ENCODE measurements around the gene CARS2.
"Not testable (repeated sequence)": the region's sequence is repeated elsewhere in the genome, so short reads cannot be mapped to it uniquely, and the experiment has no call there.

Gene CARS2

GRCh38 chr13:110705826-110706569 lies at the start of gene CARS2:
Gene CARS2 (minus strand): TSS chr13:110706116. CDS start chr13:110706093, 23 bp downstream.
- peak; percentile 92 to 94 for DNase-seq

GRCh38 chr13:110748271-110748670 lies 42.4 kb upstream of the CARS2 start:
- no peak for DNase-seq

GRCh38 chr13:110746438-110746837 lies 40.5 kb upstream of the CARS2 start:
- no peak for DNase-seq

GRCh38 chr13:110743687-110744086 lies 37.8 kb upstream of the CARS2 start:
- no peak for DNase-seq

GRCh38 chr13:110737555-110737954 lies 31.6 kb upstream of the CARS2 start:
- no peak for DNase-seq

- no peak for DNase-seq
These were observed 28.6 kb upstream of the CARS2 start for GRCh38 chr13:110734561-110734960.

GRCh38 chr13:110731072-110731471 lies 25.2 kb upstream of the CARS2 start:
- no peak for DNase-seq

GRCh38 chr13:110726726-110727125 lies 20.8 kb upstream of the CARS2 start:
- peak; percentile 52 to 70 for DNase-seq

- DNase-seq, result not testable (repeated sequence)
These were observed 20.2 kb upstream of the CARS2 start for GRCh38 chr13:110726153-110726552.

- no peak for DNase-seq
These were observed 17.7 kb upstream of the CARS2 start for GRCh38 chr13:110723598-110723997.

GRCh38 chr13:110722971-110723370 lies 17.1 kb upstream of the CARS2 start:
- DNase-seq, result no peak

GRCh38 chr13:110719036-110719710 lies 13.3 kb upstream of the CARS2 start:
- no peak for DNase-seq

- no peak for DNase-seq
These were observed 10.3 kb upstream of the CARS2 start for GRCh38 chr13:110716247-110716515.

GRCh38 chr13:110715395-110716246 lies 9.7 kb upstream of the CARS2 start:
- peak; percentile 94 to 95 for DNase-seq

- DNase-seq, result peak; percentile 52 to 57
These were observed 9.0 kb upstream of the CARS2 start for GRCh38 chr13:110714797-110715394.

GRCh38 chr13:110713981-110714796 lies 8.3 kb upstream of the CARS2 start:
- DNase-seq, result peak; percentile 66 to 72

GRCh38 chr13:110713642-110713952 lies 7.7 kb upstream of the CARS2 start, which contains the start of gene ING1:
Gene ING1 (plus strand): TSS chr13:110713700. CDS start chr13:110714150, 450 bp downstream.
- DNase-seq, result no peak

- peak; percentile 98 to 99 for DNase-seq
These were observed 7.1 kb upstream of the CARS2 start for GRCh38 chr13:110712849-110713641.

GRCh38 chr13:110712081-110712848 lies 6.3 kb upstream of the CARS2 start:
- peak; percentile 86 for DNase-seq

- DNase-seq, result no peak
These were observed 855 bp upstream of the CARS2 start for GRCh38 chr13:110706570-110707372.

All from stimulated activated CD4-positive, alpha-beta T cell treated with anti-CD3 and anti-CD28 coated beads, Interleukin-2, amount 100 ng/mL, for 24 hours (primary cell).